ENCODE measurements around the gene EIF2AK2. TPM values are rescaled to one million over a fixed set of nuclear protein-coding genes. Genes with fewer than 3 reads are reported as not detected.
A peak's percentile ranks its signal among the peaks of the same experiment; 100 is the strongest.

Gene EIF2AK2
- total and polyA plus RNA-seq, 4 experiments from 2014 or later, result 14.6 to 44.1 (median 30.2) TPM

GRCh38 chr2:37068686-37069085 lies 88.1 kb downstream of the EIF2AK2 start:
- Histone ChIP-seq H3K4me1 (ENCODE audit: insufficient read depth, low read length) (peaks cover 5% of the 10 kb centered on the region), H3K27ac (ENCODE audit: low read depth, low read length) (no peak overlapping the region), H3K4me3 (ENCODE audit: low read length in 2 of 2) (no peak overlapping the region), H3K36me3 (ENCODE audit: insufficient read depth, low read length) (peaks cover 47% of the 10 kb centered on the region), H3K27me3 (ENCODE audit: insufficient read depth, low read length) (no peaks in the 10 kb centered on the region), H3K9me3 (ENCODE audit: control insufficient read depth in 1 of 2, low read length in 2 of 2) (no peaks in the 10 kb centered on the region)
- Mint-ChIP-seq H3K9me3 (no peaks in the 10 kb centered on the region), H3K4me1 (peaks cover 11 to 19% (median 15%) of the 10 kb centered on the region in 4 donors), H3K36me3 (peaks cover 43 to 73% of the 10 kb centered on the region in 2 donors), H3K4me3 (no peak overlapping the region), H3K27me3 (no peaks in the 10 kb centered on the region), H3K27ac (peak overlapping the region in 3 of 7 donors; percentile 27 to 57 (median 42))
- DNase-seq, result no peak
- ChIA-PET POLR2A (ENCODE audit: partially characterized antibody) (interaction anchor here (1.2 kb wide), 1 partner anchor 10 kb away, joined by 3 read pairs; no protein-coding TSS in a partner anchor), CTCF (ENCODE audit: partially characterized antibody) (no interaction called here)
- intact Hi-C loops (cut with micrococcal nuclease), result no loop called here

DNA sequence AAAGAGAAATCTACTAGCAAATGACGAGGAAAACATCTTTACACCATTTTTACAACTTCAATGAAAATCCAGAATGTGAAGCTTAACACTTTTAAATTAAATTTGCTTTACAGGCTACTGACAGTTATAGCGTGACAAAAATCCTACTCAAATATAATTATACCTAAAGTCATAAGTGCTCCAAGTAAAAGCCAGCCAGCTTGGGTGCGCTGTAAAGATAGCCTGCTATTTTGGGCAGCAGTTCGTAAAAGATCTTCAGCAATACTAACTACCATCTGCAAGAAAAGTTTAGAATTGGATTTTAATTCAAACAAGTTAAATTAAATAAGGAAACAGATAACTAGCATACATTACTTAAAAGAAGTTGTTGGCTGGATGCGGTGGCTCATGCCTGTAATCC lies 95.0 kb downstream of the EIF2AK2 start:
- Mint-ChIP-seq H3K4me3 (no peak overlapping the region), H3K9me3 (no peaks in the 10 kb centered on the region), H3K27me3 (no peaks in the 10 kb centered on the region), H3K36me3 (peaks cover 34 to 78% of the 10 kb centered on the region in 2 donors), H3K4me1 (peaks cover 0 to 7% (median 0%) of the 10 kb centered on the region in 4 donors), H3K27ac (no peak overlapping the region)
- peaks cover 44% of the 10 kb centered on the region for H3K36me3 ChIP-seq (ENCODE audit: insufficient read depth, low read length)
- POLR2A ChIA-PET (ENCODE audit: partially characterized antibody), result no interaction called here
- no peak overlapping the region for H3K4me3 ChIP-seq (ENCODE audit: low read length in 2 of 2)
- no peak for DNase-seq
- intact Hi-C loops (cut with micrococcal nuclease), result no loop called here
- CTCF ChIA-PET (ENCODE audit: partially characterized antibody), result interaction anchor here (1.6 kb wide), 1 partner anchor 9 kb away, joined by 3 read pairs; no protein-coding TSS in a partner anchor
- H3K27me3 ChIP-seq (ENCODE audit: insufficient read depth, low read length), result no peaks in the 10 kb centered on the region
- no peaks in the 10 kb centered on the region for H3K9me3 ChIP-seq (ENCODE audit: control insufficient read depth in 1 of 2, low read length in 2 of 2)
- H3K4me1 ChIP-seq (ENCODE audit: insufficient read depth, low read length), result no peaks in the 10 kb centered on the region
- no peak overlapping the region for H3K27ac ChIP-seq (ENCODE audit: low read depth, low read length)

GRCh38 chr2:37061013-37061711 lies 95.6 kb downstream of the EIF2AK2 start:
- Histone ChIP-seq H3K27me3 (ENCODE audit: insufficient read depth, low read length) (no peaks in the 10 kb centered on the region), H3K4me3 (ENCODE audit: low read length in 2 of 2) (no peak overlapping the region), H3K36me3 (ENCODE audit: insufficient read depth, low read length) (peaks cover 50% of the 10 kb centered on the region), H3K9me3 (ENCODE audit: control insufficient read depth in 1 of 2, low read length in 2 of 2) (no peaks in the 10 kb centered on the region), H3K27ac (ENCODE audit: low read depth, low read length) (no peak overlapping the region), H3K4me1 (ENCODE audit: insufficient read depth, low read length) (no peaks in the 10 kb centered on the region)
- Mint-ChIP-seq H3K27me3 (no peaks in the 10 kb centered on the region), H3K4me1 (peaks cover 0 to 6% (median 0%) of the 10 kb centered on the region in 4 donors), H3K27ac (no peak overlapping the region), H3K4me3 (no peak overlapping the region), H3K36me3 (peaks cover 40 to 81% of the 10 kb centered on the region in 2 donors), H3K9me3 (no peaks in the 10 kb centered on the region)
- intact Hi-C loops (cut with micrococcal nuclease), result no loop called here
- POLR2A ChIA-PET (ENCODE audit: partially characterized antibody), result no interaction called here
- CTCF ChIA-PET (ENCODE audit: partially characterized antibody), result no interaction called here
- no peak for DNase-seq

DNA sequence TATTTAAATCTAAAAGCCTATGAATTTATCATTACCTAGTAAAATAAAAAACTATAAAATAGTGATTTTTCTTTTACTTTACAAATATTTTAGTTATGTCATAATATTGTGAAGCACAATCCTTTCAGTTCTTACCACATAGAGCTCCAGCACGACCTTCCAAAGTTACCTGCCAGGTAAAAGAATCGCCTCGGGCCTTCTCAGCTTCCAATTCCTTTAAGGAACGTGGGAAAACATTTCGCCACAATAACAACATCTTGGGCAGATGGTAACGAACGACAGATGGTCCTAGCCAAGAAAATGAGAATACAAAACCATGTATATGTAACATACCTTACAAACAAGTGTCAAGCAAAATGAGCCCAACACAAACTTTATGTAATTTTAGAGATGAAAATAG lies 96.3 kb downstream of the EIF2AK2 start:
- H3K36me3 Mint-ChIP-seq, result peaks cover 40 to 80% of the 10 kb centered on the region in 2 donors
- Histone ChIP-seq H3K4me1 (ENCODE audit: insufficient read depth, low read length) (no peaks in the 10 kb centered on the region), H3K27me3 (ENCODE audit: insufficient read depth, low read length) (no peaks in the 10 kb centered on the region), H3K36me3 (ENCODE audit: insufficient read depth, low read length) (peaks cover 52% of the 10 kb centered on the region), H3K4me3 (ENCODE audit: low read length in 2 of 2) (no peak overlapping the region), H3K9me3 (ENCODE audit: control insufficient read depth in 1 of 2, low read length in 2 of 2) (no peaks in the 10 kb centered on the region), H3K27ac (ENCODE audit: low read depth, low read length) (no peak overlapping the region)
- H3K27me3 Mint-ChIP-seq, result no peaks in the 10 kb centered on the region
- peak overlapping the region in 1 of 7 donors; percentile 24 for H3K27ac Mint-ChIP-seq
- no peak for DNase-seq
- intact Hi-C loops (cut with micrococcal nuclease), result no loop called here
- ChIA-PET POLR2A (ENCODE audit: partially characterized antibody) (no interaction called here), CTCF (ENCODE audit: partially characterized antibody) (no interaction called here)
- H3K4me3 Mint-ChIP-seq, result no peak overlapping the region
- no peaks in the 10 kb centered on the region for H3K9me3 Mint-ChIP-seq
- peaks cover 0 to 6% (median 0%) of the 10 kb centered on the region in 4 donors for H3K4me1 Mint-ChIP-seq

- no peak overlapping the region for H3K27ac Mint-ChIP-seq
- Histone ChIP-seq H3K27ac (ENCODE audit: low read depth, low read length) (no peak overlapping the region), H3K27me3 (ENCODE audit: insufficient read depth, low read length) (no peaks in the 10 kb centered on the region), H3K36me3 (ENCODE audit: insufficient read depth, low read length) (peaks cover 51% of the 10 kb centered on the region), H3K4me1 (ENCODE audit: insufficient read depth, low read length) (no peaks in the 10 kb centered on the region), H3K9me3 (ENCODE audit: control insufficient read depth in 1 of 2, low read length in 2 of 2) (no peaks in the 10 kb centered on the region), H3K4me3 (ENCODE audit: low read length in 2 of 2) (no peak overlapping the region)
- intact Hi-C loops (cut with micrococcal nuclease), result no loop called here
- peaks cover 0 to 6% (median 0%) of the 10 kb centered on the region in 4 donors for H3K4me1 Mint-ChIP-seq
- H3K36me3 Mint-ChIP-seq, result peaks cover 42 to 79% of the 10 kb centered on the region in 2 donors
- no peak for DNase-seq
- no peaks in the 10 kb centered on the region for H3K27me3 Mint-ChIP-seq
- no peak overlapping the region for H3K4me3 Mint-ChIP-seq
- ChIA-PET POLR2A (ENCODE audit: partially characterized antibody) (no interaction called here), CTCF (ENCODE audit: partially characterized antibody) (no interaction called here)
- H3K9me3 Mint-ChIP-seq, result no peaks in the 10 kb centered on the region
Observed at GRCh38 chr2:37059841-37060240, 96.9 kb downstream of the EIF2AK2 start.

DNA sequence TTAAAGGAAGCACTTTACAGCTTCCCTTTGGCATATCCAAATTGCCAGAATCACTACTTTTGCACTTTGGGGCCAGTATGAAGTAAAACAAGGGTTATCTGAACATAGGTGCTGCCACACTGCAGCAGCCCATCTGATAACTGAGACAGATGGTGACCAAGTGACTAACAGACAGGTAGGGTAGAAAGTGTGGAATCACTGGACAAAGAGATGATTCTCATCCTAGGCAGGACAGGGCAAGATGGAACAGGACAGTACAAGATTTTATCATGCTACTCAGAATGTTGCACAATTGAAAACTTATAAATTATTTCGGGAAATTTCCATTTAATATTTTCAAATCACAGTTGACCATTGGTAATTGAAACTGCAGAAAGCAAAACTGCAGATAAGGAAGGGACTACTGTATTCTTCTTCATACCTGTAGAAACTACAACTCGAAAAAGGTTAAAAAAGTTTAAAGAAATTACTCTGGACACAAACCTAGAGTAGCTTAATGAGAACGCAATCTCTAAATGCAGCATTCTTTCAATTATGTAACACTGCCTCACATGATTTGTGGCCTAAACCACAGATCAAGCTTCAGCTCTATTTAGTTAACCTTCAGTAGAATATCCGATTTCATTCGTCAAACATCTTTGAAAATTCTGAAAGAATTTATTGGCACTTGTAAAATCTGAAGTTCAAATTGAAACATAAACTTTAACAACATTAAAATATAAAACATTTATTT lies 104.0 kb downstream of the EIF2AK2 start:
- H3K4me3 Mint-ChIP-seq, result no peak overlapping the region
- no peak overlapping the region for H3K27ac ChIP-seq (ENCODE audit: low read depth, low read length)
- H3K4me3 ChIP-seq (ENCODE audit: low read length in 2 of 2), result no peak overlapping the region
- peaks cover 41 to 65% of the 10 kb centered on the region in 2 donors for H3K36me3 Mint-ChIP-seq
- H3K9me3 Mint-ChIP-seq, result no peaks in the 10 kb centered on the region
- peaks cover 0 to 7% (median under 1%) of the 10 kb centered on the region in 4 donors for H3K4me1 Mint-ChIP-seq
- no peaks in the 10 kb centered on the region for H3K4me1 ChIP-seq (ENCODE audit: insufficient read depth, low read length)
- H3K27me3 Mint-ChIP-seq, result no peaks in the 10 kb centered on the region
- intact Hi-C loops (cut with micrococcal nuclease), result no loop called here
- no peaks in the 10 kb centered on the region for H3K9me3 ChIP-seq (ENCODE audit: control insufficient read depth in 1 of 2, low read length in 2 of 2)
- CTCF ChIA-PET (ENCODE audit: partially characterized antibody), result interaction anchor here (1.1 kb wide), 1 partner anchor 10 kb away, joined by 3 read pairs; no protein-coding TSS in a partner anchor
- H3K27ac Mint-ChIP-seq, result no peak overlapping the region
- no peak for DNase-seq
- H3K36me3 ChIP-seq (ENCODE audit: insufficient read depth, low read length), result peaks cover 47% of the 10 kb centered on the region
- POLR2A ChIA-PET (ENCODE audit: partially characterized antibody), result no interaction called here
- no peaks in the 10 kb centered on the region for H3K27me3 ChIP-seq (ENCODE audit: insufficient read depth, low read length)

Data from CD4-positive, alpha-beta memory T cell (primary cell).